Peyer's patch (tissue), 4 donors: ENCODE measurements around the gene CDC20B. TPM values are rescaled to one million over a fixed set of nuclear protein-coding genes. Genes with fewer than 3 reads are reported as not detected.

Experiments used
- DNase-seq, 3 donors: peaks; one replicate each; pipeline ENCODE4 v3.0.0-alpha.2; 2017 to 2019
- H3K27ac ChIP-seq, 4 donors: fragments of 200-600 bp; sonication (generic); one replicate each; pipeline ENCODE4 v1.5.1; 2016 to 2019
- H3K27me3 ChIP-seq, 2 donors: fragments of 200-600 bp; sonication (generic); one replicate each; pipeline ENCODE4 v1.5.1; 2019
- H3K36me3 ChIP-seq, 3 donors: fragments of 200-600 bp; sonication (generic); one replicate each; pipeline ENCODE4 v1.5.1; 2016 to 2019
- H3K4me1 ChIP-seq, 4 donors: fragments of 200-600 bp; sonication (generic); one replicate each; pipeline ENCODE4 v1.5.1; 2016 to 2019
- H3K4me3 ChIP-seq, 4 donors: fragments of 200-600 bp; sonication (generic); 1 replicate in 3 of 4; 2 replicates in 1 of 4; pipeline ENCODE4 v1.5.1; 2016 to 2019; ENCODE audit warnings: mild to moderate bottlenecking in 1 of 4
- H3K9me3 ChIP-seq, 4 donors: fragments of 200-600 bp; sonication (generic); one replicate each; pipeline ENCODE4 v1.5.1; 2016 to 2019; ENCODE audit warnings: mild to moderate bottlenecking in 1 of 4
- POLR2A ChIP-seq, 2 donors: fragments of 450-650 bp; IDR thresholded peaks; one replicate each; pipeline ENCODE4 v1.5.1; 2017; ENCODE audit warnings: antibody characterized with exemption in 2 of 2, mild to moderate bottlenecking in 2 of 2, moderate library complexity in 2 of 2
- total RNA-seq, 4 donors: library from RNA; depleted of rRNA; stranded (reverse); fragments of >200 nt; gene quantifications; one replicate each; pipeline ENCODE4 v1.1.0, GENCODE V29; 2016
- TF ChIP-seq, protein P1 (sequence below), 6 experiments: fragments of 450-650 bp in 4 of 6; fragments of 200-600 bp in 2 of 6; sonication (generic) in 1 of 6; IDR thresholded peaks; one replicate each; pipeline ENCODE4 v1.5.1; 2017 to 2019; ENCODE audit warnings: antibody characterized with exemption in 6 of 6, mild to moderate bottlenecking in 3 of 6, moderate library complexity in 1 of 6

The CDC20B gene
- total RNA-seq, 4 donors from 2014 or later = not detected

DNA sequence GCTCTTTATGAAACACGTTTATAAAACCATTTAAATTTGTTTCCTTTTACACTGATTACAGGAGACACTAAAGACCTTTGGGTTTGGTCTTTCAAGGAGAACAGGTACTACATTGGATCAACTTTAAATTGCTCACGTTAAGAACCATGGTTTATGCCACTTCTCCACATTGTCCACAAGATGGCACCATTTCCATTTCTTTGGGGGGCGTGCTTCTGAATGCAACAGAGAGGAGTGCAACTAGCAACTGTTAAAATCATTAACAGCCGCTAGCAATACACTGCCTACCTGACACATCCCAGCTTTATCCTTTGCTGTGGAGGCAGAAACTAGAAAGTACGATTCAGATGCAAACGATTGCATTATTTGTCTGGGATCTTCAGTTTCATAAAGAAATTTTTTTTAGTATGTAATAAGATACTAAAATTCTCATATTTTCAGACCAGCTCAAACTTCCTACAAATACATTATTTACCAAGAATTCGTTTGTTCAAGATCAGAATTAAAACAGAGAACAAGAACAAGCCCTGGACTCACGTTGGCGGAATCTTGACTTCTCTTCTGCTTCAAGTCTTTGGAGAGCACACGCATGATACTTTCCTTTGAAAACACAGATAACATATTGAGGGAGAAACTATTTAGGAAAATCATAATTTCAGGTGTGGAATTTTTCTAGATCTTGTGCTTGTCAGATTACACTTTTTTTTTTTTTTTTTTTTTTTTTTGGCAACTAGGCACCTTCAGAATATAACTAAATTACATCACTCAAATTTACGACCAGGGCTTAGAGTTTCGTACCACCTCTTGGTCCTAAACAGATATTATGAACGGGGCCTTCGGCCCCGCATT, 702 bp downstream of the CDC20B start:
- TF ChIP-seq POLR2A (IDR thresholded peaks at IDR 0.05) = no peak
- TF ChIP-seq, protein P1, sequence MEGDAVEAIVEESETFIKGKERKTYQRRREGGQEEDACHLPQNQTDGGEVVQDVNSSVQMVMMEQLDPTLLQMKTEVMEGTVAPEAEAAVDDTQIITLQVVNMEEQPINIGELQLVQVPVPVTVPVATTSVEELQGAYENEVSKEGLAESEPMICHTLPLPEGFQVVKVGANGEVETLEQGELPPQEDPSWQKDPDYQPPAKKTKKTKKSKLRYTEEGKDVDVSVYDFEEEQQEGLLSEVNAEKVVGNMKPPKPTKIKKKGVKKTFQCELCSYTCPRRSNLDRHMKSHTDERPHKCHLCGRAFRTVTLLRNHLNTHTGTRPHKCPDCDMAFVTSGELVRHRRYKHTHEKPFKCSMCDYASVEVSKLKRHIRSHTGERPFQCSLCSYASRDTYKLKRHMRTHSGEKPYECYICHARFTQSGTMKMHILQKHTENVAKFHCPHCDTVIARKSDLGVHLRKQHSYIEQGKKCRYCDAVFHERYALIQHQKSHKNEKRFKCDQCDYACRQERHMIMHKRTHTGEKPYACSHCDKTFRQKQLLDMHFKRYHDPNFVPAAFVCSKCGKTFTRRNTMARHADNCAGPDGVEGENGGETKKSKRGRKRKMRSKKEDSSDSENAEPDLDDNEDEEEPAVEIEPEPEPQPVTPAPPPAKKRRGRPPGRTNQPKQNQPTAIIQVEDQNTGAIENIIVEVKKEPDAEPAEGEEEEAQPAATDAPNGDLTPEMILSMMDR (IDR thresholded peaks at IDR 0.05) = peak; percentile 52 to 91 (median 84)
- DNase-seq = peak in 2 of 3 donors; percentile 38 to 69
- Histone ChIP-seq H3K27ac (no peak overlapping the region), H3K4me3 (peak overlapping the region; percentile 33 to 55 (median 50)), H3K27me3 (peaks cover 0 to 24% of the 10 kb centered on the region in 2 donors), H3K36me3 (no peaks in the 10 kb centered on the region), H3K4me1 (peaks cover 0 to 30% (median 12%) of the 10 kb centered on the region in 4 donors), H3K9me3 (no peaks in the 10 kb centered on the region)

DNA sequence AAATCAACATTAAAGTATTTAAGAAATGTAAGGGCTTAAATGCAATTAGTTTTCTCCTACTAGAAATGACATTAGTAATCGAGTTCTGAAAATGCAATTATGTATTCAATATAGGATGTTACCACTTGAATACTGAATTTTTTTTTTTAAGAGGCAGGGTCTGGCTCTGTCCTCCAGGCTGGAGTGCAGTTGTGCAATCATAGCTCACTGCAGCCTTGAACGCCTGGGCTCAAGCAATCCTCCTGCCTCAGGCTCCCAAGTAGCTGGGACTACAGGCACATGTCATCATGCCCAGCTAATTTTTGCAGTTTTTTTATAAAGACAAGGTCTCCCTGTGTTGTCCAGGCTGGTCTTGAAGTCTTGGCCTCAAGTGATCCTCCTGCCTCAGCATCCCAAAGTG, 1.5 kb downstream of the CDC20B start:
- Histone ChIP-seq H3K4me1 (peaks cover 0 to 24% (median 11%) of the 10 kb centered on the region in 4 donors), H3K36me3 (no peaks in the 10 kb centered on the region), H3K27me3 (peaks cover 0 to 20% of the 10 kb centered on the region in 2 donors), H3K4me3 (no peak overlapping the region), H3K27ac (no peak overlapping the region), H3K9me3 (no peaks in the 10 kb centered on the region)
- TF ChIP-seq, protein P1 (IDR thresholded peaks at IDR 0.05) = no peak
- TF ChIP-seq POLR2A (IDR thresholded peaks at IDR 0.05) = no peak
- no peak for DNase-seq

DNA sequence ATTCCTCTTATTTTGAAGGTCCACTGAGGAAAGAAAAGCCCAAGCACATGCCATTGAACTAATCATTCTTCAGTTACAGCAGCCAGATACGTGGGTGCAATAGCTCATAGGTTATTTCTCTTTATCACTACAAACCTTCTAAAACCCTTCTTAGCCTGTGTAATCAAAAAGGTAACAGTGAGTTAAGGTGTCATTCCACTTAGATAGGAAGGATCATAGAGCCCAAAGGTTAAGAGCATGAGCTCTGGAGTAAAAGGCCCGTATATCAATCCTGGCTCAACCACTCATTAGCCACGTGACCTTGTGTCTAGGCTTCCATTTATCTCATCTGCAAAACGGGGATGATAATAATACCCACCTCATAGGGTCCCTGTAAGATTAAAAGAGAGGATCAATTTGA, 10.3 kb downstream of the CDC20B start:
- no peak for DNase-seq
- H3K36me3 ChIP-seq = no peaks in the 10 kb centered on the region
- TF ChIP-seq, protein P1 (IDR thresholded peaks at IDR 0.05) = no peak
- no peak for TF ChIP-seq POLR2A (IDR thresholded peaks at IDR 0.05)
- no peak overlapping the region for H3K4me3 ChIP-seq
- no peaks in the 10 kb centered on the region for H3K9me3 ChIP-seq
- H3K4me1 ChIP-seq = no peaks in the 10 kb centered on the region
- H3K27ac ChIP-seq = no peak overlapping the region
- no peaks in the 10 kb centered on the region for H3K27me3 ChIP-seq

DNA sequence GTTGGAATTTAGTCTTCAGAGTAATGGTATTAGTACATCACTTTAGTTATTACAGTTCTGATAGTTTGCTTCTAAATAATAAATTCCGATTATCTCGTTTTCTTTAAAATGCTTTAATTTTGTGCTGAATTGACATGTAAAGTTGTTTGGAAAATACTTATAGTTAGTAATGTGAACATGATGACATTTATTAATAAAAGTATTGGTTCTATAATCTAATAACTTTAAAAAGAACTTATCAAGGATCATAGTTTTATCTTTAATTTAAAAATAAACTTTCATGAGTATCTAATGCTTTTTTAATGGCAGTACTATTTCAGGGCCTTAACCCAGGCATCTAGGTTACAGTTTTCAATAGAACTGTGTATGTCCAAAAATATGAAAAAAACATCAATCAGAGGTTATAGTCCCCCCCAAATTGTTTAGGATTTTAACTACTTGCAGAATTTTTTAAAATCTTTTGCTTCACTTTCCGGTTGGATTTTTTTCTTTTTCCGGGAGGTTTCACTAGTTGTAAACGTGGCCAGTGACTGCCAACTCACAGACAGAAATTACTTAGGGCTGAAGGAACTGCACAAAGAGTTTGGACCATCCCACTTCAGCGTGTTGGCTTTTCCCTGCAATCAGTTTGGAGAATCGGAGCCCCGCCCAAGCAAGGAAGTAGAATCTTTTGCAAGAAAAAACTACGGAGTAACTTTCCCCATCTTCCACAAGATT, 12.3 kb downstream of the CDC20B start:
- H3K4me1 ChIP-seq = no peaks in the 10 kb centered on the region
- no peak for TF ChIP-seq POLR2A (IDR thresholded peaks at IDR 0.05)
- TF ChIP-seq, protein P1 (IDR thresholded peaks at IDR 0.05) = no peak
- H3K9me3 ChIP-seq = no peaks in the 10 kb centered on the region
- no peaks in the 10 kb centered on the region for H3K27me3 ChIP-seq
- no peaks in the 10 kb centered on the region for H3K36me3 ChIP-seq
- peak in 1 of 3 donors; percentile 56 for DNase-seq
- peak overlapping the region in 1 of 4 donors; percentile 39 for H3K4me3 ChIP-seq
- peak overlapping the region in 1 of 4 donors; percentile 55 for H3K27ac ChIP-seq

DNA sequence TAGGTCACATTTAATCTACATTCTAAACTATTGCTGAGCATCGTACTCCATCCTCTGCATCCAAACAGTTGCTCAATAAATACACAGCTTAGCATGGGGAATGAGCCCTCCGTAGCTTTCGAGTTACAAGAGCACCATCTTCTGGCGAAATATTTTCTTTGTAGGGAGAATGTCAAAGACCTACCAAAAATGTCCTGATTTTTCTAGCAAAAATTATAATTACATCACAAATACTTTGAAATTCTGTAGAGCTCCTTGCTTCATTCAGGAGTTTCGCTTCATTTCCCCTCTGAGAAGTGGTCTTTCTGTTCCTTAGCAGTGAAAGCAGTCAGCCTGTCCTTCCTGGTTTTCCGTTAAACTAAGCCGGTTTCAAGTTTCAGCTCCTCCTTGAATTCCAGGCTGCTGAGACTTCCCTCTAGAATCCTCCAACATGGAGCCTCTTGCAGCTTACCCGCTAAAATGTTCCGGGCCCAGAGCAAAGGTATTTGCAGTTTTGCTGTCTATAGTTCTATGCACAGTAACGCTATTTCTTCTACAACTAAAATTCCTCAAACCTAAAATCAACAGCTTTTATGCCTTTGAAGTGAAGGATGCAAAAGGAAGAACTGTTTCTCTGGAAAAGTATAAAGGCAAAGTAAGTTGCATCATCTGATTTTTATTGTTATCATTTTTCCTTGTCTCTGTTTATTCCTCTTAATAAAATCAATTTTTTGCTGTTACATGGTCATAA, 13.0 kb downstream of the CDC20B start, which contains the start of gene GPX8:
GPX8 (plus strand) TSS at position 409 of the 730 bp plus-strand sequence; CDS start at position 431, 22 bp downstream.
- DNase-seq = no peak
- H3K4me1 ChIP-seq = no peaks in the 10 kb centered on the region
- H3K36me3 ChIP-seq = no peaks in the 10 kb centered on the region
- no peaks in the 10 kb centered on the region for H3K9me3 ChIP-seq
- H3K27ac ChIP-seq = peak within 1 kb of the TSS in 2 of 4 donors; percentile 54 to 55
- peak within 1 kb of the TSS in 3 of 4 donors; percentile 8 to 39 (median 23) for H3K4me3 ChIP-seq
- TF ChIP-seq, protein P1 (IDR thresholded peaks at IDR 0.05) = peak in 4 of 6 experiments; percentile 28 to 53 (median 40)
- TF ChIP-seq POLR2A (IDR thresholded peaks at IDR 0.05) = no peak
- no peaks in the 10 kb centered on the region for H3K27me3 ChIP-seq
